HCEC 1CT (cell line): Measurements from ENCODE around the gene MYO10.

Experiments
- DNase-seq: peaks from one replicate; pipeline ENCODE4 v3.0.0-alpha.2; 2017

Gene MYO10

DNA sequence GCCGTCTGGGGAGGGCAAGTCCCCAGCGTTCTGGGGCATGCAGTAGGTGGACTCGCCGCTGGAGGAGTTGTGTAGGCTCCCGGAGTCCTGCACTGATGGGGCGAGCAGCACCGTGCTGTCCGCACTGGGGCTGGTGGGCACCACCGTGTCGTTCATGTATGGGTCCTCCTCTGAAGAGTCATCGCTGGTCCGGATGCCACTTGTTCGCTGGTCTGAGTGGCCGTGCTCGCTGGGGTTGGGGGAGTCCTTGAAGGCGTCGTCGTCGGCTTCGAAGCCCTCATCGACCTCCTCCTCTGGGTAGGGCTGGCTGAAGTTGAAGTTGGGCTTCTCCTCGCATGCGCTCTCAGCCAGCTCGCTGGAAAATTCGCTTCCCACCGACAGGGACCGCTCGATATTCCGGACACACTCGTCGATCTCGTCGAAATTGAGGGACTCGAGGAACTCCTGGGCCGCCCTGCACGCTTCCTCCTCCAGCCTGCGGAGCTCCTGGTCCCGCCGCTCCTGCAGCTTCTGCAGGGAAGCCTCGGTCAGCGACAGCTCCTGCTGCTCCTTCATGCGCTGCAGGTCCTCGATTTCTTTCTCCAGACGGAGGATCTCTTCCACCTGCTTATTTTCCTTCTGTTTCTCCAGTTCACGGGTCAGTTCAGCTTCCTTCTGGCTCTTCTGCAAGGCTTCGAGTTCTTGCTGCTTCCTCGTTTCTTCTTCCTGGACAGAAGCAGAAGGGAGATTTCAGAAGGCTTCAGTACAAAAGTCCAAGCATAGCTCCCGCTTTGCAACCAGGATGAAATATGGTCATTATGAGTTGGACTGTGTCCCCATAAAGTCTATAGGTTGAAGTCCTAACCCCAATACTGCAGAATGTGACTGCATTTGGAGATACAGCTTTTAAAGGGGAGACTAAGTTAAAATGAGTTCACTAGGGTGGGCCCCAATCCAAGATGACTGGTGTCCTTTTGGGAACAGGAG lies 234.7 kb downstream of the MYO10 start:
- no peak for DNase-seq

DNA sequence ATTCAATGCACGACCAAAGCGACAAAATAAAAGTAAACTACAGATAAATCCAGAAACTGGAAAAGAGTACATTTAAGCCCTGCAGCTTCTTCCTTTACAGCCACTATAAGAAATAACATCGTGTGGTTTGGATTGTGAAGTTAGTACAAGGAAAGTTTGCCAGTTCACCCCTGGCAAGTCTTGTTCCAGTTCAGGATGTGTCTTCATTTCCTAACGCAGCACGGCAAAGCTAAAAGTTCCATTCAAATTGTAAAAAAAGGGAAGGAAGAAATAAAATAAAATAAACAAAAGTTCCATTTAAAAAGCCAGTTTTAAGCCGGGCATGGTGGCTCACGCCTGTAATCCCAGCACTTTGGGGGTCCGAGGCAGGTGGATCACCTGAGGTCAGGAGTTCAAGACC lies 236.0 kb downstream of the MYO10 start:
- no peak for DNase-seq

DNA sequence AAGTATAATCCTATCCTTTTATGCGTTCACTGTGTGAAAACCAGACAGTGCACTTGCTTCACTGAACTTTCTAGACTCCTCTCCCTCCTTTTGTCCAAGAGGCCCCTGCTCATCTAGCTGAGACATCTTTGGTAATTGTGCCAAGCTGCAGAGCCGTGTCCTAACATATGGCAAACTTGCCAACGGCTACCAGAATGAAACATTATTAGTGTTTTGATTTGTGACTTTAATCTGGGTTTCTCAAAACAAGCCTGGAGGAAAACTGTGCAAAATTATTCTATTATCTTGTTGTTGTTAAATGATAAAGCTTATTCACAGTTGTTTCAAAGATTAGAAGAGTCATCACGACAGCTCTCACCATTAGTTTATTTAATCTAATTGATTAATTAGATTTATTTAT lies 240.3 kb downstream of the MYO10 start:
- no peak for DNase-seq

- DNase-seq = no peak
Observed at GRCh38 chr5:16693879-16694278, 242.2 kb downstream of the MYO10 start.

- DNase-seq = no peak
Observed at GRCh38 chr5:16691731-16692130, 244.4 kb downstream of the MYO10 start.

- DNase-seq = peak; percentile 46
Observed at GRCh38 chr5:16690243-16690852, 245.7 kb downstream of the MYO10 start.

DNA sequence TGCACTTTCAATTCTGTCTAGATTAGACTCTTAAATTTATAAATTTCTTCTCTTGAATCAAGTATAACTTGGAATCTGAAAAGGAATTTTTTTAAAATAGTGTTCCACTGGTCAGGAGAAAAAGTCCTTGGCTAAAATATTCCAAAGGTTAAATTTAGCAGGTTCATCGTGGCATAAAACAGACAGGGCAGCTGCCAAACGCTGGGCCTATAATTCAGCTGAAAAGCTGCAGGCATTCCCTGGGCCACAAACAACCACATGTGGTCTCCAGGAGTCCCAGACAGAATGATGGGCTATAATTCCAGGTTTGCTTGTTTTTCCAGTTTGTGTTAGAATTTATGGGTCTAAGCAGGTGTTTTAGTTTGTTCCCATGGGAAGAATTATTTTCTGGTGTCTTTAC lies 248.2 kb downstream of the MYO10 start:
- DNase-seq = no peak

DNA sequence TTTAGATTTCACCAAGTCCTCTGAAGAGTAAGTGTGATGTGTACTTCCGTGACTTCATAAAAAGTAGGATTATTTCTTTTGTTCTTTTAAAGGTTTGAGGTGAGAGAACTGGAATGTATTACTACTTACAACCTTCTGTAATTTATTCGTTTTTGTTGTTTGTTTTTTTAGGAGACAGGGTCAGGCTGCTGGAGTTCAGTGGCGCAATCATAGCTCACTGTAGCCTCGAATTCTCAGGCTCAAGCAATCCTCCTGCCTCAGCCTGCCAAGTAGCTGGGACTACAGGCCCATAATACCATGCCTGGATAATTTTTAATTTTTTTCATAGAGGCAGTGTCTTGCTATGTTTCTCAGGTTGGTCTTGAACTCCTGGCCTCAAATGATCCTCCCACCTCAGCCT lies 251.0 kb downstream of the MYO10 start:
- no peak for DNase-seq

GRCh38 chr5:16681876-16682275 lies 254.2 kb downstream of the MYO10 start:
- no peak for DNase-seq

- no peak for DNase-seq
Observed at GRCh38 chr5:16679863-16680262, 256.2 kb downstream of the MYO10 start.

GRCh38 chr5:16679190-16679589 lies 256.9 kb downstream of the MYO10 start:
- DNase-seq = no peak

- DNase-seq = no peak
Observed at GRCh38 chr5:16675806-16676205, 260.3 kb downstream of the MYO10 start.

DNA sequence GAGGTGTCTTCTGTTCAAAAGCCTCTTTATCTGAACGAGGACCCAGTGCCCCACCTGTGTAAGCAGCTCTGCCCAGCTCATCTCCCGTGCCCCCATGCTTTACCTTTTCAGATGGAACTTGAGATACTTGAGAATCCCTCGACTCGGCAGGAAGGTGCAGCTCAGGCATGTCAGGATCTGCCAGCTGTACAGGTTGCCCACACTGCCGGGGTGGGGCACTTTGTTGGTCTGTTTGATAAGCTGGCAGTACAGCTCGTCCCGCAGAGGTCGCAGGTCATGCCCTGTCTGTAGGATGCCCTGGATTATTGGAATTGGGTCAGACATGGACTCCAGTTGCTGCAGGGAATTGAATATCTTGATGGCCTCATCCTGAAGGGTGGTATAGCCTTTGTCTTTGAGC lies 261.3 kb downstream of the MYO10 start:
- no peak for DNase-seq

DNA sequence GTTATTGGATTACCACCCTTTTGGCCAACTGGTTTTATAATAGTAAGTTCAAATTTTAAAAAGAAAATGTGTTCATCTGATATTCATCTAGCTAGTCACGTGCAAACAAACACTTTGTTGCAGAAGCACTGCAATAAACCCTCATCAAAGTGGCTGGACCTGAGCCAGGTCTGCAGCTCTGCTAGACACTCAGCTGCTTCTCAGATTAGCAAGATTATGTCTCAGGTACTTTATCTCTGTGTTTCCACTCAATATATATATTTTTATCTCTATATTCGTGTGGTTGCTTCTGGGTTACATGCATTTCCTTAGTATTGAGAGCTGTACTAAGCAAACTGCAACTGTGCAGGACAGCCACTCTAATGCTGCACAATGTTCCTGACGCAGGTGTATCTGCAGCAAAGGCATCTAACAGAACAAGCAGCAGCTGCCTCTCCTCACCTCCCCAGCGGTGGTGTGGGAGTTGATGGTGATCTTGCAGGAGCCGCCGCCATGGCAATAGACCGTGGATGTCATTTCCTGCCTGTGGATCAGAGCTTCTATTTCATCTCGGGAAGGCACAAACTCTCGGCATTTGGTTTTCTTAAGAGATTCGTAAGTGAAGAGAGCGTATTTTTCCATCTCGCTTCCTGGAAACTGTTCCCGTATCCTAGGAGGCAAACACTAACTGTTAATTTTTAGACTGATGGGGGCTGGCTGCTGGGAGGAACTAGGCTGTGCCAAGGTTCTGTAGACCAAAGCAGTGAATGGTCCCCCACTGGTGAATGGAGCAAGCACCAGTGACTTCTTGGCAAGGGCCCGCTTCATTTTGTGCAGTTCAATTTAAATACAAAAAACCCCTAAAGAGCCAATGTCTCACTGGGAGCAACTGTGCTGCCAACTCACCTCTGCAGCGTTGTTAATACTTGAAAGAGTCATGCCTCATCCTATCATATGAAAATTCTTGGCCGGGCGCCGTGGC lies 262.6 kb downstream of the MYO10 start:
- no peak for DNase-seq

DNA sequence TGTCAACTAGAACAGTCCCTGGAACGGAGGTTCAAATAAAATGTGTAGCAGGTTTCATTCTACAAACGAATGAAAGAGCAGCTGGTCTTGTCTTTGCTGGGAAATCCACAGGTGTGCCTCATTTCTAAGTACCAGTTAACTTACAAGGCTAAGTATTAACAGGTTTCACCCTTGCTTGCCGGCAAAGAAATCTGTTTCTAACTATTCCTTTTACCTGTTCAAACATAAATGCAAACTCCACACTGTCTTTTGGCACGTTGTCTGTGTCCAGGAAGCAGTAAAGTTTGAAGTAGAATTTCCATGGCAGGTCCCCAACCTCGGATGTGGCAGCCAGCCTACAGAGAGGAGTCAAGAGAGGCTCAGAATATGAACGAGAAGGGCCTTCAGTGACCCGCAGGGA lies 264.9 kb downstream of the MYO10 start:
- DNase-seq = no peak

GRCh38 chr5:16669776-16670175 lies 266.3 kb downstream of the MYO10 start:
- DNase-seq = peak; percentile 11

GRCh38 chr5:16668631-16669030 lies 267.5 kb downstream of the MYO10 start:
- no peak for DNase-seq

- DNase-seq = no peak
Observed at GRCh38 chr5:16668194-16668593, 267.9 kb downstream of the MYO10 start.

GRCh38 chr5:16666883-16667398 lies 269.1 kb downstream of the MYO10 start:
- peak; percentile 7 for DNase-seq

- no peak for DNase-seq
Observed at GRCh38 chr5:16666130-16666882, 269.8 kb downstream of the MYO10 start.

GRCh38 chr5:16665601-16666000 lies 270.5 kb downstream of the MYO10 start:
- DNase-seq = no peak

- DNase-seq = no peak
Observed at GRCh38 chr5:16664368-16664767, 271.7 kb downstream of the MYO10 start.
